Stimulated activated naive CD4-positive, alpha-beta T cell (primary cell): Measurements from ENCODE around the gene MOV10L1.
A peak's percentile ranks its signal among the peaks of the same experiment; 100 is the strongest.

Experiments used
- DNase-seq, 6 experiments: peaks; one replicate each; lab custom pipeline; 2025; lab: John Stamatoyannopoulos, UW

The MOV10L1 gene

DNA sequence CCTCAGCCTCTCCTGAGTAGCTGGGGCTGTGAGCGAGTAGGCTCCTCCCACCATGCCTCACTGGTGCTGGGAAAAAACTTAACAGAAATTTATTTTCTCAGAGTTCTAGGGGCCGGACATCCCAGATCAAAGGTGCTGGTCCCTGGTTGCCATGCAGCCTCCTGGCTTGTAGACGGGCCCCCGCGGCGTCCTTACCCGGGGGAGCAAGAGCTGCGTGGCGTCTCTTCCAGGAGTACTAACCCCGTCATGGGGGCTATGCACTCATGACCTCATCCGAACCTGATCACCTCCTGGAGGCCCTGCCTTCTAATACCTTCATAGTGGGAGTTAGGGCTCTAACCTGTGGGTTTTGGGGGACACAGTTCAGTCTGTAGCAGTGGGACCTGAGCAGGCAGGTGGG, 98.5 kb downstream of the MOV10L1 start:
- no peak for DNase-seq

DNA sequence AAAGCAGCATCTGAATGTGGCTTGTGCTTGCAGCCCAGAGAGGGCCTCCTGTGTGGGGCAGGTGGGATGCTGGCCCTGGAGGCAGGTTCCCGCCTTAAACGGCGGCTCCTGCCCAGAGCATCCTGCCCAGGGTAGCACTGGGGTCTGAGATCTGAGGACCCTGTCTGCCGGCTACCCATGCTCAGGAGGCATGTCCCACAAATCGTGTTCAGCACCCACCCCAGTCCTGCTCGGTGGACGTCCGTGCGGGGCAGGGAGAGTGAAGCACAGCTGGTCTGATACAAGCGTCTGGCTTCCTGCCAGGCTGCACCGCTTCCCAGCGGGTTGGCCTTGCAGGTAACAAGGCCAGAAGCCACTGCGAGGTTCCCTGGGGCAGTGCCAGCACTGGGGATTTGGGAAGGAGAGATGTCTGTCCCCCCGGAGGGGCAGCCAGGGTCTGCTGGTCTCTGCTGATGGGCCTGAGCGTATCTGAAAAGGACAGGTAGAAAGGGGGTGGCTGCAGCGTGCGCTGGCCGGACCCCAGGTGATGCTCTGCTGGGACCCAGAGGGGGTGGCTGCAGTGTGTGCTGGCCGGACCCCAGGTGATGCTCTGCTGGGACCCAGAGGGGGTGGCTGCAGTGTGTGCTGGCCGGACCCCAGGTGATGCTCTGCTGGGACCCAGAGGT, 99.5 kb downstream of the MOV10L1 start:
- DNase-seq, result peak in 1 of 6 experiments; percentile 26

- no peak for DNase-seq
Measured at GRCh38 chr22:50189849-50190181, 100.0 kb downstream of the MOV10L1 start.

DNA sequence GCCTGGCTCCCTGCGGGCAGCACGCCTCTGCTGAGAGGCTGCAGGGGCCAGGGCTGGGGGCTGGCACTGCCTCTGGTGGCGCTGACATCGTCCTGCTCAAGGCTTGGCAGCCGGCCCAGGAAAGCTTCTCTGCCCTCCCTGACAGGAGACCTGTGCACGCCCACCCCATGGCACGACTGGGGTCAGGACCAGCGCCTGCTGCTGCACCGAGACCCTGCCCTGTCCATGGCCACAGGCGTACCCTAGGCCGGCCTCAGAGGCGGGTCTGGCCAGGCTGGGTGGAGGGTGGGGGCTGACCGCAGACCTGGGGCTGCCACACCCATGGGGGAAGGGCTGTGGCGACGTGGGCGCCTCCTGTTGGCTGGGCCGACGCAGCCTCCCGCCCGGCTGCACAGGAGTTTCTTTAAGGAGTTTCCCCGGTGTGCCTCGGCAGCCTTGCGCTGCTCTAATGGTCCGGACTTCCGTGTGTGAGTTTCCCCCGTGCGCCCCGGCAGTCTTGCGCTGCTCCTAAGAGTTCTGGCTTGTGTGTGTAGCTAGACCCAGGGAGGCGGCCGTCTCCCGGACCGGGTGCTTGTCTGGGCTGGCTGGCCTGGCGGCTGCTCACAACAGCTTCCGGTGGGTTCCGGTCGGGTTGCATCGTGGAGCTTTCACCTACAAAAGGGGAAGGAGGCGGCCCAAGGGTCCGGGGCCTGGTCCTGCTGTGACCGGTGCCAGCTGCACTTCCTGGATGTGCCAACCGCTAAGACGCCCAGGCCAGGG, 100.6 kb downstream of the MOV10L1 start:
- DNase-seq, result peak; percentile 75 to 92 (median 85)

DNA sequence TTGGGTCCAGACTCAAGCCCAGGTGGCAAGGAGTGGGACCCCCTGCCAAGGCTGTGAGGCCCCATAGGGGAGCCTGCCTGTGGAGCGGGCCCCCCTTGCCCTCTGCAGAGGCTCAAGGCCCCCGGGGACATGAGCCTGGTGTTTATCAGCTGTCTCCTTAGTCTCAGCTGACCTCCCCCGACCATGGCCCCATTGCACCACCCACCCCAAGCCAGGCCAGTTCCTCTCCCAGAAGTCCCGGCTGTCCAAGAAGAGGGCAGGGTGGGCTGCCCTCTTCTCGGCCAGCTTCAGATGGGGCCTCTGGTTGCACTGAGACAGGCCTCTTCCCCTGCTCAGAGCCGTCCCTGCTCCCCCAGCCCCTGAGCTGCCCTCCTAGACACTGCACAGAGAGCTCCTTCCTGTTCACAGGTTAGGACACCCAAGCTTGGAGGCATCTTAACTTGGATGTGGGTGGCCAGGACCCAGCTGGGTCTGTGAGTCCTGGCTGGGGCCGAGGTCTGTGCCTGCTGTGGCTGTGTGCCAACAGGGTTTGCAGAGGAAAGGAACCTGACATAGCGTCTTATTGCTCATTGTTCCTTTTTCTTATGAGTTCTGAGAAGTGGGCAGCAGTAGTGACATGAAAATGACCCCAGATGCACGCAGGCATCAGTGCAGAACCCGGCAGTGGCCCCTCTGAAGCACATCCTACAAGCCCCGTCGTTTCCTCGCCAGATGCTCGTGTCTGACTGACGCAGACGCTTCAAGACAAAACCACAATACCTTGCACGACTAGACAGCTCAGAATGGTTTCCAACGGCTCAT, 101.3 kb downstream of the MOV10L1 start:
- DNase-seq, result peak; percentile 65 to 93 (median 80)

DNA sequence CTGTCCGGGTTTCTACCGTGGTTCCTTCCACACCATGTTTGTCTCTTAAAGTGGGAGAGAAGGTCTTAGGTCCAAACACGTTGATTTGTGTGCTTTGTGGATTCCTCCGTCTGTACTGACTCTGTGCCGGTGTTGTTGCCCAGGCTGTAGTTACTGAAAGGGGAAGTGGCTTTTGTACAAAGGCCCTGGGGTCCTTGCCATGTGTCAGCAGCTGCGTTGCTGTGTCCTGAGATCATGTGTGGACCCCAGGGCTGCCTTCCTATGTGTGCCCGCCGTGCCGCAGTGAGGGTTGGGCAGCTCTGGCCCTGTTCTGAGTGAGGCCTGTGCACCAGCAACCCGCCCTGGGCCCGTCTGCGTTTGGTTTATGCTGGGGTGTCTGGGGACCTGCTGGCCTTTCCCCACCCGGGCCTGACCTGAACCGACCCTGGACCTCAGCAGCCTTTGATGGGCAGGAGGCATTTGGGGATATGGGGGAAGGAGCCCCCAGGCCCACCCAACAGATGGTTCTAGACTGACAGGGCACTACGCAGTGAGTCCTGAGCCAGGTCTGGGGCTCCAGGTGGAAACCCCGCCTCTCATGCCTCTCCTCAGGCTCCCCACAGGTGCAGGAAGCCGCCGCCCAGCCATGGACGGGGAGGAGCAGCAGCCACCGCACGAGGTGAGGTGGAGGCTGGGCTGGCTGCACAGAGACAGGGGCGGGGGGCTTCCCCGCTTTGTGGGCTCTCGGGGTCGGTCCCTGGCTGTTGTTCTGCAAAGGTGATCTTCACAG, 102.8 kb downstream of the MOV10L1 start:
- peak; percentile 31 to 69 (median 52) for DNase-seq

DNA sequence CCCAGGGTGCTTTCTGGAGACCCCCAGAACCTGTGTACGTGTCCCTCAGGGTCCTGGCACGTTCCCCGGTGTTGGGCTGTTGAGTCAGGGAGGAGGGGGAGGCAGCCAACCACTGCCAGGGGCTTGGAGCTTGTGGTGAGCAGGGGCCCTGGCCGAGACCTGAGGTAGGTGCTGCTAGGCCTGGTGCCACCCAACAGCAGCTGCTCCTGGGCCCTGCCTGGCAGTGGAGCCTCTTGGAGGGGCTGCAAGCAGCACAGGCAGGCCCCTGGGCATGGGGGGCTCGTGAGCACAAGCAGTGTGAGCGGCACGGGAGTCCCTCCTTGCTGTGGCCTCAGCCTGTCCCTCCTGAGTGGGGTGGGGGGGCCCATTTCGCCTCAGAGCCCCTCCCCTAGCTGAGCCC, 103.8 kb downstream of the MOV10L1 start:
- DNase-seq, result no peak

DNA sequence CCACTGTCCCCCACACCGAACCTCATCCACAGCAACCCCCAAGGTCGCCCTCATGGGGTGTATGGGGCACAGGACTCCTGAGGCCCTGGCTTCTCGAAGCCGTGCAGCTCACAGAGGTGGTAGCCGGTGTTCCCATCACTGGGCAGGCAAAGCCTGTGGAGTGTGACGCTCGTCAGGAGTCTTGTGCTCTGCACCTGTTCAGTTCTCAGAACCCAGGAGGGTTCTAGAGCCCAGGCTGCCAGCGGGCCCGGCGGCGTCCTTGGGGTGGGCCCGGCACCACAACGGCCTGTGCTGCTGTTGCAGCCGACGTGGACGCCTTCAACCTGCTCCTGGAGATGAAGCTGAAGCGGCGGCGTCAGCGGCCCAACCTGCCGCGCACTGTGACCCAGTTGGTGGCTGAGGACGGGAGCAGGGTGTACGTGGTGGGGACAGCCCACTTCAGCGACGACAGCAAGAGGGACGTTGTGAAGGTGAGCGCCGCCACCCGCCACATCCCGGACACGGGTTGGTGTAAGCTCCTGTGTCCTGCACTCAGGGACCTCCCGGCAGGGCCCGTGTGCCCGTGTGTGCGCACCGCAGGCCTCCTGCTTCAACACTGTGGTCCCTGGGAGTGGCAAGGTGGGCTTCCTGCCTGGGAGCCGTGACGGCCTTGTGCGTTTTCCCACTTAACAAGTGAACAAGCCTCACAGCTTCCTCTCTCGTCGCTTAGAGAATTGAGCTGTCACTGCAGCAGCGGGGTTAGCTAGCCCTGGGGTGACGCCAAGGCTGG, 104.4 kb downstream of the MOV10L1 start:
- no peak for DNase-seq

DNA sequence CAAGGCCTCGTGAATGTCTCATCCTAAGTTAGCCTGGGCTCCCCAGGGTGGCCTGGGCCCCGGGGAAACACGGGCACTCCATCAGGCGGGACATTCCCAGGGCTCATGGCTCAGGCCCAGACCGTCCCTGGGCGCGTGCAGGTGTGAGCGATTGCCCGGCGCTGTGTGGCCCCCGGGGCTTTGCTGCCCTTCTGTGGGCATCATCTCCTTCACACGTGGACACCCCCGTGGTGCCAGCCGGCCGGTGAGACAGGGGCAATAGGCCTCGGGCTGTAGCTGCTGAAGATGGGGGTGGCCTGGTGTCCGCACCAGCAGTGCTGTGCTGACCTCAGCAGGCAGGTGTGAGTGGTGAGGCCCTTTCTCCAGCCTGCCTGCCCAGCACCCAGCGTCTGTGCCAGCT, 106.5 kb downstream of the MOV10L1 start:
- no peak for DNase-seq

- DNase-seq, result no peak
Measured at GRCh38 chr22:50197000-50197800, 107.4 kb downstream of the MOV10L1 start.

DNA sequence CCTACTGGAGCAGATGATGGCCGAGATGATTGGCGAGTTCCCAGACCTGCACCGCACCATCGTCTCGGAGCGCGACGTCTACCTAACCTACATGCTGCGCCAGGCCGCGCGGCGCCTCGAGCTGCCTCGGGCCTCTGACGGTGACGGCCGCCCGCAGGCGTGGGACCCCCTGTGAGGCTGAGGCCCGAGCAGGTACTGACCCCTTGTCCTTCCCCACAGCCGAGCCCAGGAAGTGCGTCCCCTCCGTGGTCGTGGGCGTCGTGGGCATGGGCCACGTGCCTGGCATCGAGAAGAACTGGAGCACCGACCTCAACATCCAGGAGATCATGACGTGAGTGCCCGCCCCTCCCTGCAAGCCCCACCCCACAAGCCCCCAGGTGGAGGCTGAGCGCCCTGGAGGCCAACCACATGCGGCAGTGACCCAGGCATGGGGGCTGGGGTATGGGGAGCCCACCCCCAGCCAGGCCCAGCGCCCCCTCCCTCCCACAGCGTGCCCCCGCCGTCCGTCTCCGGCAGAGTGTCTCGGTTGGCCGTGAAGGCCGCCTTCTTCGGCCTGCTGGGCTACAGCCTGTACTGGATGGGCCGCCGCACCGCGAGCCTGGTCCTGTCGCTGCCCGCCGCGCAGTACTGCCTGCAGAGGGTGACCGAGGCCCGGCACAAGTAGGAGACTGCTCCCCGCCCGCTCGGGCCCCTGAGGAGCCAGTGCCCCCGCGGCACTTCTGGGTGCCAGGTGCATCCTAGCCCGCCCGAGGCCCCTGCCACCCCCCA, 108.2 kb downstream of the MOV10L1 start:
- DNase-seq, result no peak

DNA sequence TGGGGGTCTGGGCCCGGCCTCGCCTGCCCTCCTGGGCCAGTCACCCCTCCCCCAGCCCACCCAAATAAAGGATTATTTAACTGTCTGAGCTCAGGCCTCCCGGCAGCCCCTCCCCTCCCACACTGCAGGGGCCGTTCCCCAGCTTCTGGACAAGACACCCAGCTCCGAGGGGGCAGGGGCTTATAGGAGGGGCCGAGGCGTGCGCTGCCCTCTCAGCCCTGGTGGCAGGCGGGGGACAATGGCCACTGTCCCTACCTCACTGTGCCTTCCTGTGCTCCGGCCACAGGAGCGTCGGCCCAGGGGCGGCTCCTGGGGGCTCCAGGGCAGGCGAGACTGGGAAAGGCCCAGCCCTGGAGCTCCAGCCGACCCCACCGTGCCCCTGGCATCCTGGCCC, 108.8 kb downstream of the MOV10L1 start:
- no peak for DNase-seq

DNA sequence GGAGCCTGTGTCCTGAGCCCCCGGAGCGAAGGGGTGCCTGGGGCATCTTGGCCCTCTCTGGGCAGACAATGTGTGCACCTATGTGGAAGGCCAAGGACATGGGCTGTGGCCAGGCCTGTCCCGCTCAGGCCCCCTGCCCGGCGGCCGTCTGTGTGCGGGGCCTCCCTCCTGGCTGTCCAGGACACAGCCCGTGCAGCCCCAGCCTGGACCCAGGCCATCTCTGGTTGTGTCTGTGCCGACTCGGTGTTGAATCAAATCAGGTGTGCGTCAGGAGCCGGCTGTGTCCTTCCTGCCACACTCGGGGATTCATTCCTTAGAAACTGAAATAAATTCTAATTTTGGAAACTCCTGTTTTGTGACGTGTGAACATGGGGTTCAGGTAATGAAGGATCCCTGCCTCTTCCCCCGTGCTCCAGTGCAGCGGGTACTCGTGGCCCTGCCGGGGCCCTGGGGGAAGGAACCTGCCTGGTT, 109.5 kb downstream of the MOV10L1 start:
- no peak for DNase-seq

DNA sequence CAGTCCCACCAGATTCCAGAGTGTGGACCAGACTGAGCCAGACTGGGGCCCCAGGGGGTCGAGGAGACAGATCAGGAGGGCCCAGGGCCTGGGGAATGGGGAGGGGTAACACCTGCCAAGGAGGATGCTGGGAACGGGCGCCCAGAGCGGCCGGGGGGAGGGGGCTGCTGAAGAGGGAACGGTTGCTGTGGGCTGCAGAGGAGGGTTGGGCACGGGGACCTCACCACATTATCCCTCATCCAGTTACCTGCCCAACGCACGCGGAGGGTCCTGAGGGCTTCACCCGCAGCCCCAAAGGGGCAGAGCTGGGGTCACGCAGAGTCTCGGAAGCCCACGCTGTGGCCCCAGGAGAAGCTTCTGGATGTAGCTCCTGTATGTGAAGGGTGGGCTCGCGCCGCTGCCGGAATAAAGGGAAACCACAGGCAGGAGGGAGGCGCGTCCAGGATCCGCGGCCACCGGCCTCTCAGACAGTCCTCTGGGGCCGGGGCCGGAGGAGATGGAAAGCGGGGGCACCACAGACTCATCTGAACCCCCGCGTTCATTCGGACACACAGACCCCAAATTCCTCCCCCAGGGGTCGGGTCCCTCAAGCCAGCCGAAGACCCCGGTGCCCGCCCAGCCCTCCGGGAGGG, 110.1 kb downstream of the MOV10L1 start:
- peak in 1 of 6 experiments; percentile 14 for DNase-seq

DNA sequence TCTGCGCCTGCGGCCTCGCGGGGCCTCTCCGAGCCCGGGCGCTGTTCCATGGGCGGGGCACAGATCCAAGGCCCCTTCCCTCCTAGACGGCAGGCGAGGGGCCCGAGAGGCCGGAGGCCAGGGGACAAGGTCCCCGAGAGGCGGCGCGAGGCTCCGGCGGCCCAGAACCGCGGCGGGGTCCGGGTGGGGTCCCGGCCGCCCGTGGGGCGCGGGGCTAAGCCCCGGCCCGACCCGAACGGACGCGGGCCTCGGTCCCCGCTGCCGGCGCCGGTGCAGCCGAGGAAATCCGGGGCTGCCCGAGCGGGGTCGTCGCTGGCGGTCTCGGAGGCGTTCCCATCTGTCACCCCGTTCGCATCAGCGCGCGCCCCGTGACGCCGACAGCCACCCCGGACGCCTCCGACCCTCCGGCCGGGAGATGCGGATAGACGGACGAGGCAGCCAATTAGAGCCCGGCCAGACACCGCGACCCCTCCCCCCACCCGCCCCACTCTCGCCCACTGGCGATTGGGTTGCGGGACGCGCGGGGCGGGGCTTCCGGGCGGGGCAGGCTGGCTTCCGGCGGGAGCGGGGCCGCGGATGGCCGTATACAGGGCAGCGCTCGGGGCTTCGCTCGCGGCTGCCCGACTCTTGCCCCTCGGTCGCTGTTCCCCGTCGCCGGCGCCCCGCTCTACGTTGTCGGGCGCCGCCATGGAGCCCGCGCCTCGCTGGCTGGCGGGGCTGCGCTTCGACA, 110.8 kb downstream of the MOV10L1 start, which contains the start of gene SELENOO:
Gene SELENOO, plus strand, starts transcription at position 551 of the 730 bp plus-strand sequence. Its CDS starts 26 bp downstream, at position 577.
- peak; percentile 75 to 88 (median 84) for DNase-seq

DNA sequence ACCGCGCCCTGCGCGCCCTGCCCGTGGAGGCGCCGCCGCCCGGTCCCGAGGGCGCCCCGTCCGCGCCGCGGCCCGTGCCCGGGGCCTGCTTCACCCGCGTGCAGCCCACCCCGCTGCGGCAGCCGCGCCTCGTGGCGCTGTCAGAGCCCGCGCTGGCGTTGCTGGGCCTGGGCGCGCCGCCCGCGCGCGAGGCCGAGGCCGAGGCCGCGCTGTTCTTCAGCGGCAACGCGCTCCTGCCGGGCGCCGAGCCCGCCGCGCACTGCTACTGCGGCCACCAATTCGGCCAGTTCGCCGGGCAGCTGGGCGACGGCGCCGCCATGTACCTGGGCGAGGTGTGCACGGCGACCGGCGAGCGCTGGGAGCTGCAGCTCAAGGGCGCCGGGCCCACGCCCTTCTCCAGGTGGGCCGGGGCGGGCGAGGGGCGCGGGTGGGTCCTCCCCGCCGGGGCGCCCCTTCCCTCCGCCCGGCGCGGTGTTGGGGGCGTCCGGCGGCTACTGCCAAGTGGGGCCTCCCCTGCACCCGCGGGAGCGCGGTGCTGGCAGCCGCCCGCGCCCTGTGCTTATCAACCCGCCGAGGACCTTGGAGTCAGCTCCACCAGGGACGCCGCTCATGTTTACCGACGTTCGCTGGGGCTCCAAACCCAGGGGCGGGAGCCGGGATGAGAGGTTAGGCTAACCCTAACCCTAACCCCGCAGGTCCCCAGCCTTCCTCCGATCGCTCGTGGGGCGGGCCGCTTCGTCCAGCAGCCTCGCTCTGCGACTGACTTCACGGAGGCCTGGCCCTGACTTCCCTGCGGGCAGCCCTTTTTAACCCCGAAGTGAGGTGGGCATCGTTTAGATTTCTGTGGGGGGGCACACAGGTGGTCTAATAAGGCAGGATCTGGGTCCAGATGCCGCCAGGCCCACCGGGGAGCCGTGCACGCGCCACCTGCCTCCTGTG, 111.7 kb downstream of the MOV10L1 start:
- DNase-seq, result peak in 1 of 6 experiments; percentile 22

GRCh38 chr22:50202130-50202666, 112.4 kb downstream of the MOV10L1 start:
- no peak for DNase-seq
